Activated CD8-positive, alpha-beta memory T cell treated with anti-CD3 and anti-CD28 coated beads, Interleukin-2, amount 50 U/mL, for 24 hours (primary cell): ENCODE measurements around the gene STEAP1.
"Not testable (repeated sequence)": the region's sequence is repeated elsewhere in the genome, so short reads cannot be mapped to it uniquely, and the experiment has no call there.

Experiments
- DNase-seq: peaks from one replicate; pipeline ENCODE4 v3.0.0-alpha.2; 2020; ENCODE audit errors: extremely low read depth

STEAP1 gene

DNA sequence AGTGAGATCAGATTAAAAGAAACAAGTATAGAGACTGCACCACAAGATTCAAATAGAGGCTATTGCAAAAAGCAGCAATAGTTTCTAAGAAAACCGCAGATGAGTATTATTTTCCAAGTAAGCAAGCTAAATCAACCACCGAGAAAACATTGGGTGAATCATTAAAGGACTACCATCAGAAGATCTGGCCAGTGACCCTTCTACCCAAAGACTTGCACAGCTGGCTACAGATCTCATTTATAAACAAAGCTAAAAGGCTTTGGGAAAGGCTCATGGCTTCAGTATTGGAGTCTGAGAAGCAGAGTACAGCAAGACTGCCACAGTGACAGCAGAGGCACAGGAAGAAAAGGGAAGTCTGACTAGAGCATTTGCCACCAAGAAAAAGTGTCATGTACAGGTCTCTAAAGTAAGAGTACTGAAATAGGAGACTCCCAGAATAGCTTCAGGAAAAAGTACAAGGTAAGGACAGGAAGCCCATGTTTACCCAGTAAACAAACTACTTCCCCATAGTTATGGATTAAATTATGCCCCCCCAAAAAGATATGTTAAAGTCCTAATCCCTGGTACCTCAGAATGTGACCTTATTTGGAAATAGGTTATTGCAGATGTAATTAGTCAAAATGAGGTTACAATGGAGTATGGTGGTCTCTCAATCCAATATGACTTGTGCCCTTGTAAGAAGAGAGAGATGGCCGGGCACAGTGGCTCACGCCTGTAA, 19.0 kb downstream of the STEAP1 start:
- DNase-seq, result no peak

DNA sequence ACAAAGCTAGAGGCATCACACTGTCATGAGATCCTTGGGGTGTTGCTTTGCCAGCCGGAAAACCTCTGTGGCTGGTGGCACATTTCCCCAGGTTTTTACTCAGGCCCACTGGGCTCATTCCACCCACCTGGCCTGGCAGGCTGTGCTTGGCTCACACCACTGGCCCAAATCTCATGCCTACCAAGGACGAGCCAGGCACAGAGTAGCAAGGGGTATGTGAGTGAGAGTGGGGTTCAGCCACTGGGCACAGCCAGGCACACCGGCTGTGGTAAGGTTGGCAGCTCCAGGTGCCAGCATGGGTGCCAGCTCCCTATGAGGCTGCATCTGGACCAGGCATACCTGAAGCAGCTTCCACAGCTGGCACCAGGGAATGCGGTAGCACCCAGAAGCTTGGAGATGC, 21.4 kb downstream of the STEAP1 start:
- DNase-seq, result no peak

- DNase-seq, result no peak
Measured at GRCh38 chr7:90176195-90176594, 21.9 kb downstream of the STEAP1 start.

DNA sequence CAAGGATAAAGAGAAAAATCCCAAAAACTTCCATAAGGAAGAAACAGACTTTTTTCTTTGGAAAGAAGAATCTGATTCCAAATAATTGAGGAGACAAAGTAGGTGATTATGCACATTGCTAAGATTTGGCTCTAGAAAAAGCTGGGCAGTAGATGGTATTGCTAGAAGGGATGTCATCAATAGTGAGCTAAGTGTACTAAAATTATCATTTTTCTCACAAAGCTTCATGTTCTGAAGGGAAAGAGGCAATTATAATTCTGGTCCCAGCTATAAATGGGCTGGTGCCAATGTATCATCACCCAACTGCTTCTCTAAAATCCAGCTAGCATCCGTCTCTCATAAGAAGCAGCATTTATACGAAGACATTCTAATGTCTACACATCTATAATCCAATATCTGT, 23.9 kb downstream of the STEAP1 start:
- no peak for DNase-seq

DNA sequence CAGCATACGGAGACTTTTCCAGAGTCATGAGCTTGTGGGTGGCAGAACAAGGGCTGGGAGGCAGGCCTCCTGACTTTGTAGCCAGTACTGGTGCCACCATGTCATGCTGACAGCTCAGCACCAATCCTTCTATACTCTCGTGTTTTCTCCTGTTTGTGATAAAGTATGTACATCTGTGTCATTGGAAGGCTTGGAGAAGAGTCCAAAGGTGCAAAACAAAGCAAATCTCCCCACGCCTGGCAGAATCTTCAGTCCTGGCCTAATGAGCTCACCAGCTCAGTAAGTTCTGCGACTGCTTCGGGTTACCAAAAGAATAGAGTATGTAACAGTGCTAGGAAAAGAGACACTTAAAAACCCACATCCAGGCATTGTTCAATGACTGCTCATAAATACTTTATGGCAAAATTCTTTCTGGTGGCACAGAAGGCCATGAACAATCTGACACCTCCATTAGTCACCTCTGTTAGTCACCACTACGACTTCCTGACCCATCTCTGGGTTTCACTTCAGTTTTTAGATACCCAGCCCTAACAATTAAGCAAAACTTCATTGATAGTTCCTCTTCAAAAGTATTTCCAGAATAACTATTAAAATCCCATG, 24.5 kb downstream of the STEAP1 start:
- DNase-seq, result no peak

- DNase-seq, result no peak
Measured at GRCh38 chr7:90180011-90180585, 25.8 kb downstream of the STEAP1 start.

GRCh38 chr7:90180649-90181048, 26.4 kb downstream of the STEAP1 start:
- DNase-seq, result no peak

- no peak for DNase-seq
Measured at GRCh38 chr7:90181485-90181884, 27.2 kb downstream of the STEAP1 start.

GRCh38 chr7:90186290-90186689, 32.0 kb downstream of the STEAP1 start:
- DNase-seq, result not testable (repeated sequence)

GRCh38 chr7:90187507-90188050, 33.3 kb downstream of the STEAP1 start:
- DNase-seq, result no peak

DNA sequence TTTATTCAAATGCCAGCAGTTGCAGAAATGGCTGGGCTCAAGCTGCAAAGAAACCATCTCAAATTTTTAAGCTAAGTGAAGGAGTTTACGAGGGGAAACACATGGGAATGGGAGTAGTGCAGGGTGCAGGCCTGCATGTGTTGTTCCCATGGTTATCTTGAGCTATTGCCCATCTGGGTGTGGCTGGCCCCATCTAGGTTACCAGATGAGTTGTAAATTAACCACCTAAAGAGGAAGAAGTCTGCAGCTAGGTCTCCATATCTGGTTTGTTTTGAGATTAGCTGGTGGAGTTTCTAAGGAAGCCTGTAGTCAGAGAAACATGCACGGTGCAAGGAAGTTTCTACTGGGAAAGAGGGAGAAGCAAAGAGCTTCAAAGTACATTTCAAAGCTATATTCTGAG, 34.0 kb downstream of the STEAP1 start:
- DNase-seq, result no peak

GRCh38 chr7:90190995-90191394, 36.7 kb downstream of the STEAP1 start:
- DNase-seq, result no peak

GRCh38 chr7:90191648-90192047, 37.4 kb downstream of the STEAP1 start:
- no peak for DNase-seq

DNA sequence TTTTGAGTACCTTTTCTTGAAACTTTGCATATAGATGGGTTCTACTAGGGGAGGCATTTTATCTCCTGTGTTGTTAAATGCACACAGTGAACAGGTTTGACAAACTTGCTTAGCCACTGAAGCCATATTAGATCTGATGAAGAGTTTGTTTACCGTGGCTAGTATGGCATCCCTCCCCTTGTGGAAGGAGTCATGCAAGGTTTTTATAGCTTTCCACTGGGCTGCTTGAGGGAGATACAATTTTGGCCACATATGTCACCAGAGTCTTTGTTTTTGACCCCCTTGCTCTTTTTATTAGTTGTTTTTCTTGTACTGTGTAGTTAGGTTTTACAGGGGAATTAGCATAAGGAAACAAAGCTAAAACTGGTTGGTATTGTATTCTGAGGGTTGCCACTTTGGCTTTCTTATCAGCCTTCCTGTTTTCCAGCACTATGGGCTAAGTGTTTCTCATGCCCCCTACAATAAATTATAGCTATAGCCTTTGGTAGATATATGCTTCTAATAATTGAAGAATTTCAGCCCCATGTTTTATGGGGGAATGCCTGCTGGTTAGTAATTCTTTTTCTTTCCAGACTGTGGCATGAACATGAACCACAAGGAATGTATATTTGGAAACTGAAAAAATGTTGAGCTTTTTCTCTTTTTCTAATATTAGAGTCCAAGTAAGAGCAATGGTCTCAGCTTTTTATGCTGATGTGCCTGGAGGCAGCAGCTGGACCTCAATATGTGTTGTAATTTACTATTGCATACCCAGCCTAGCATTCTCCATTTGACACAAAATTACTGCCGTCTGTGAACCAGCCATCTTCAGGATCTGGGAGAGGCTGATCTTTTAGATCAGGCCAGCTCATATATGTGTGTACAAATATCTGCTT, 38.8 kb downstream of the STEAP1 start:
- no peak for DNase-seq

DNA sequence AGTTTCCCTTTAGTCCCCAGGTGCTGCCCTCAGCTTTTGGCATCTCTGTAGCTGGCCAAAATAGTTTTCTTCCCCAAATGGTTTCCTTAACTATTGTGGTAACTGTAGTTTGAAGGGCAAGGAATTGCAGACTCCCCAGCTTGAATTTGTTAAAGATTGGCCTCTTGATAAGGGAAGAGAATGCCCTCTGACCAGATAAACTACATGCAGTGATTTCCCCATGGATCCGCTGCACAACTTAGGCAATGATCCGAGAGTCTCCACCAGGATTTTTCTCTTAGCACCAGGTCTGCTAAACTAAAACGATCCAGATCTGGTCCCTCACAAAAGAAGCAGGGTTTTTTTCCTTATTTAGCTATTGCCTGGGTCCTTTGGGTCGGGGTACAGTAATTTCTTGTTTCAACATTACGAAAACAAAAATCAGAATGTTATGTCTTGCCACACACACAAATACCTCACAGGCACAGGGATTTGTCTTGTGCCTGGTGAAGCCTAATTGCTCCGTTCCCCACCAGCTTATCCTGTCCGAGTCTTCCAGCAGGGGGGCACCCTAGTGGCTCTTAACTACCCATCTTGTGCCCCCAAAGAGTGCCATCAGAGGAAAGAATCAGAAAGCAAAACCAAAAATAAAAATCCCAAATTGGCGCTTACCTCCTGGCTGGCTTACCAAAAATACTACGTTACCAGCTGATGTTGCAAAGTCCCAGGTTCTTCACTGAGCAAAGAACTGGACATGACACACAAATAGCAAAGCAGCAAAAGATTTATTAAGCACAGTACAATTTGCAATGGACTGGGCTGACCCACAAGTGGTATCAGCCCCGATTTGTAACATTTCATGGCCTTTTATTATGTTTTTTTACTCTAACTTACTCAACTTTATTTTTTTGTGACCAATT, 40.9 kb downstream of the STEAP1 start:
- no peak for DNase-seq

DNA sequence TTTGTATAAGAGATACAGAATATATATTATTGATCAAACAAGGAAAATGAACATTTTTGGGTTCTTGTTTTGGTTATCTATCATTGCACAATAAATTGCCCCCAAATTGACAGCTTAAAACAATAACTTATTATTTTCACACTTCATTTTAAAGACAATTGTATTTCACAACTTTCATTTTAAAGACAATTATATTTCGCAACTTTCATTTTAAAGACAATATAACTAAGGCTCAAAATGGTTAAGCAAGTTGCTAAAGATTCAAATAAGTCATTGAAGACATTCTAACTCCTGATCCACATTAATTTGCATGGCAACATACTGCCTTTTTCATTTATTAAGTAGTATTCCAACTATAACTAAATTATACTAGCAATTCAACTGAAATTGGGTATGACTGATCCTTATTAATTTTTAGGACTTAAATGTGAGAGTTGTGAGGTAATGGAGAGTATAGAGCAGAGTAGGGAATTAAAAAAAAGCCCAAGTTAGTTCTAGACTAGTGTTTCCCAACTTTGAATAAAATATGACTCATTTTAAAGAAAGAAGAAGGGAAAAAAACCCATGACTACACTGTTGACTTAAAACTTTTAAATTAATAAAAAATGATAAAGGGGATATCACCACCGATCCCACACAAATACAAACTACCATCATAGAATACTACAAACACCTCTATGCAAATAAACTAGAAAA, 47.4 kb downstream of the STEAP1 start:
- no peak for DNase-seq

- DNase-seq, result no peak
Measured at GRCh38 chr7:90207956-90208355, 53.7 kb downstream of the STEAP1 start.

DNA sequence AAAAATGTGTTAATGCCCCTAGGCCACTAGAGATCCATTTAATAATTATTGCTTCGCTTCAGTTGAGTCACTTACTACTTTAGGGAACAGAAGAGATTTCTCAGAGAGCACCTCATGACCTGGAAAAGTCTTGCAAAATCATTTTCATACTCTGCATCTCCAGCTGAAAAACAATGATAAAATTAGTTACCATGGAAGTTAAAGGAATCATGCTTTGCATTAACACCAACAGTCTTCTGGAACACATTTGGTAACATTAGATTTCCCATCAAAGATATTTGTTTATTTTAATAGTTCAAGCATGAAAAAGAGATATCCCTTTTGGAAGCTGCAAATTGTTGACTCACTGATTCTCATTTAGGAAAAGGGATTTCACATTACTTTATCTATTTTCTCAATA, 55.5 kb downstream of the STEAP1 start:
- DNase-seq, result no peak

GRCh38 chr7:90210475-90210874, 56.2 kb downstream of the STEAP1 start:
- DNase-seq, result no peak

- DNase-seq, result no peak
Measured at GRCh38 chr7:90210981-90211380, 56.7 kb downstream of the STEAP1 start.
